HUES48 (cell line): Measurements from ENCODE around the gene RNASE7.

ENCODE experiments used
- H3K27ac ChIP-seq: one replicate; pipeline ENCODE4 v1.7.0; 2013; ENCODE audit warnings: low read depth, low read length, inconsistent platforms
- H3K27me3 ChIP-seq: 2 replicates; pipeline ENCODE4 v1.6.1; 2013; ENCODE audit warnings: mild to moderate bottlenecking, low read length; ENCODE audit not compliant: control insufficient read depth, insufficient read depth
- H3K36me3 ChIP-seq: 2 replicates; pipeline ENCODE4 v1.6.1; 2013; ENCODE audit warnings: low read length; ENCODE audit not compliant: control insufficient read depth, insufficient read depth
- H3K4me1 ChIP-seq: 2 replicates; pipeline ENCODE4 v1.6.1; 2013; ENCODE audit warnings: mild to moderate bottlenecking, low read length; ENCODE audit not compliant: control insufficient read depth, insufficient read depth
- H3K4me3 ChIP-seq: 2 replicates; pipeline ENCODE4 v1.5.1; 2013; ENCODE audit warnings: mild to moderate bottlenecking, low read depth, low read length
- H3K9ac ChIP-seq: 2 replicates; pipeline ENCODE4 v1.6.1; 2013; ENCODE audit warnings: mild to moderate bottlenecking, low read depth, low read length, moderate library complexity
- H3K9me3 ChIP-seq: 2 replicates; pipeline ENCODE4 v1.6.1; 2013; ENCODE audit warnings: low read length; ENCODE audit not compliant: control insufficient read depth, insufficient read depth

Gene RNASE7

GRCh38 chr14:21090940-21091663 lies 48.9 kb downstream of the RNASE7 start:
- H3K27ac ChIP-seq: no peak overlapping the region
- peaks cover 29% of the 10 kb centered on the region for H3K4me1 ChIP-seq
- H3K27me3 ChIP-seq: no peaks in the 10 kb centered on the region
- peaks cover 63% of the 10 kb centered on the region for H3K36me3 ChIP-seq
- H3K9me3 ChIP-seq: no peaks in the 10 kb centered on the region
- H3K9ac ChIP-seq: no peak overlapping the region
- no peak overlapping the region for H3K4me3 ChIP-seq

GRCh38 chr14:21091821-21092272 lies 49.7 kb downstream of the RNASE7 start:
- H3K27me3 ChIP-seq: no peaks in the 10 kb centered on the region
- peaks cover 55% of the 10 kb centered on the region for H3K36me3 ChIP-seq
- no peak overlapping the region for H3K4me3 ChIP-seq
- peaks cover 37% of the 10 kb centered on the region for H3K4me1 ChIP-seq
- H3K9ac ChIP-seq: no peak overlapping the region
- no peak overlapping the region for H3K27ac ChIP-seq
- no peaks in the 10 kb centered on the region for H3K9me3 ChIP-seq

DNA sequence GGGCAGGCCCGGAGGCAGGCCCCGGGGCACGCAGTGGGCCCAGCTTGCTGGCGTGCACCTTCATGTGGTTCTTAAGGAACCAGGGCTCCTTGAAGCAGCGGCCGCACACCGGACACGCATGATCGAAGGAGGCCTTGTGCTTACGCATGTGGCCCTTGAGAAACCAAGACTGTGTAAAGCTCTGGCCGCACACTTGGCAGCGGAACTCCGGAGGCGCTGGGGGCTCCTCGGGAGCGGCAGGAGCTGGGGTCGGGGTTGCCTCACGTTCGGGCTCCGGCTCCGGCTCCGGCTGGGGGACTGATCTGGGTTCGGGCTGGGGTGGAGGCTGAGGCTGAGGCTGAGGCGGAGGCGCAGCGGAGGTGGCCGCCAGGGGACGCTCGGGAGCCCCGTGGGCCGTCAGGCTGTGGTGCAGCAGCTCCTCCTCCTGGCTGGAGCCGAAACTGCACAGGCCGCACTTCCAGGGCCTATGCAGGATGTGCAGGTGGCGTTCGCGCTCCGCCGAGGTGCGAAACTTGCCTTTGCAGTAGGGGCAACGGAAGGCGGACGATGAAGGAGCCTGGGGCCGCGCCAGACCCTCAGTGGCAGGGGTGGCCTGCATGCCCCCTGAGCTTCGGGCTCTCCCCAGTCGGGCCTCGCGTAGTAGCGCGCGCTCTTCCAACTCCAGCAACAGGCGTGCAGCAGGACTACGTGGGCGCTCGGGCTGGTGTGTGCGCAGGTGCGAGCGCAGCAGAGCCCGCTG lies 50.3 kb downstream of the RNASE7 start:
- Histone ChIP-seq H3K4me1 (peaks cover 42% of the 10 kb centered on the region), H3K9me3 (no peaks in the 10 kb centered on the region), H3K9ac (no peak overlapping the region), H3K36me3 (peaks cover 52% of the 10 kb centered on the region), H3K27ac (peak overlapping the region; percentile 29), H3K27me3 (no peaks in the 10 kb centered on the region), H3K4me3 (no peak overlapping the region)

- Histone ChIP-seq H3K36me3 (peaks cover 51% of the 10 kb centered on the region), H3K4me1 (peaks cover 42% of the 10 kb centered on the region), H3K27ac (peak overlapping the region; percentile 91), H3K9me3 (no peaks in the 10 kb centered on the region), H3K27me3 (no peaks in the 10 kb centered on the region), H3K9ac (no peak overlapping the region), H3K4me3 (0 out of 2 replicates have a peak overlapping the region, but pooled peaks have one; percentile 52)
Measured at GRCh38 chr14:21093018-21093417, 50.9 kb downstream of the RNASE7 start.
